GM12872 (cell line): Measurements from ENCODE around the gene BNC2.

Experiments used
- TF ChIP-seq, protein P1 (sequence below): IDR thresholded peaks from 3 replicates; pipeline ENCODE4 v1.5.1; 2011; ENCODE audit warnings: low read depth, mild to moderate bottlenecking, low read length, moderate library complexity; ENCODE audit not compliant: insufficient read depth

The BNC2 gene

DNA sequence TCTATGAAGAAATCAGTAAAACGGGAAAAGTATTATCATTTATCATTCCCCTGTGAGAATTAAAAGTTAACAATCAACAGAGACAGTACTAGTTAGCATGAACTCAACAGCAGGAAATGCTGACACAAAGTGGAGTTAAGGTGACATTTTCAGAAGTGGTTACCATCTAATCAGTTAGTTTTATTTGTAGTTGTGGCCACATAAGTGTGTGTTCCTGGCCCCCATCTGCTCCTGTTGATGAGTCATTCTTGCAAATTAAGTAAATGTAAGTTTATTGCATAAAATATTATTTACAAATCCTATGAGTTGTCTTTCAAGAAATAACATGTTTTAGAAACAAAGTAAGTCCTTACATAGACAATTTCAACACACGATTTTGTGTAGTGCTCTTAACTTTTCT is 8.9 kb upstream of the BNC2 start:
- TF ChIP-seq, protein P1, sequence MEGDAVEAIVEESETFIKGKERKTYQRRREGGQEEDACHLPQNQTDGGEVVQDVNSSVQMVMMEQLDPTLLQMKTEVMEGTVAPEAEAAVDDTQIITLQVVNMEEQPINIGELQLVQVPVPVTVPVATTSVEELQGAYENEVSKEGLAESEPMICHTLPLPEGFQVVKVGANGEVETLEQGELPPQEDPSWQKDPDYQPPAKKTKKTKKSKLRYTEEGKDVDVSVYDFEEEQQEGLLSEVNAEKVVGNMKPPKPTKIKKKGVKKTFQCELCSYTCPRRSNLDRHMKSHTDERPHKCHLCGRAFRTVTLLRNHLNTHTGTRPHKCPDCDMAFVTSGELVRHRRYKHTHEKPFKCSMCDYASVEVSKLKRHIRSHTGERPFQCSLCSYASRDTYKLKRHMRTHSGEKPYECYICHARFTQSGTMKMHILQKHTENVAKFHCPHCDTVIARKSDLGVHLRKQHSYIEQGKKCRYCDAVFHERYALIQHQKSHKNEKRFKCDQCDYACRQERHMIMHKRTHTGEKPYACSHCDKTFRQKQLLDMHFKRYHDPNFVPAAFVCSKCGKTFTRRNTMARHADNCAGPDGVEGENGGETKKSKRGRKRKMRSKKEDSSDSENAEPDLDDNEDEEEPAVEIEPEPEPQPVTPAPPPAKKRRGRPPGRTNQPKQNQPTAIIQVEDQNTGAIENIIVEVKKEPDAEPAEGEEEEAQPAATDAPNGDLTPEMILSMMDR: no peak

DNA sequence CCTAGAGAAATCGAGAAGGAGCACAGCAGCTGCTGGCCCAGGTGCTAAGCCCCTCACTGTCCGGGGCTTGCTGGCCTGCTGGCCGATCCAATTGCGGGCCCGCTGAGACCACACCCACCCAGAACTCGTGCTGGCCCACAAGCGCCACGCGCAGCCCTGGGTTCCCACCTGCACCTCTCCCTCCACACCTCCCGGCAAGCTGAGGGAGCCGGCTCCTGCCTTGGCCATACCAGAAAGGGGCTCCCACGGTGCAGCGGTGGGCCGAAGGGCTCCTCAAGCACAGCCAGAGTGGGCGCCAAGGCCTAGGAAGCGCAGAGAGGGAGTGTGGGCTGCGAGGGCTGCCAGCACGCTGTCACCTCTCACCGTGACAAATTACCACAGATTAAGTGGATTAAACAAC is 6.8 kb upstream of the BNC2 start:
- TF ChIP-seq, protein P1: no peak

DNA sequence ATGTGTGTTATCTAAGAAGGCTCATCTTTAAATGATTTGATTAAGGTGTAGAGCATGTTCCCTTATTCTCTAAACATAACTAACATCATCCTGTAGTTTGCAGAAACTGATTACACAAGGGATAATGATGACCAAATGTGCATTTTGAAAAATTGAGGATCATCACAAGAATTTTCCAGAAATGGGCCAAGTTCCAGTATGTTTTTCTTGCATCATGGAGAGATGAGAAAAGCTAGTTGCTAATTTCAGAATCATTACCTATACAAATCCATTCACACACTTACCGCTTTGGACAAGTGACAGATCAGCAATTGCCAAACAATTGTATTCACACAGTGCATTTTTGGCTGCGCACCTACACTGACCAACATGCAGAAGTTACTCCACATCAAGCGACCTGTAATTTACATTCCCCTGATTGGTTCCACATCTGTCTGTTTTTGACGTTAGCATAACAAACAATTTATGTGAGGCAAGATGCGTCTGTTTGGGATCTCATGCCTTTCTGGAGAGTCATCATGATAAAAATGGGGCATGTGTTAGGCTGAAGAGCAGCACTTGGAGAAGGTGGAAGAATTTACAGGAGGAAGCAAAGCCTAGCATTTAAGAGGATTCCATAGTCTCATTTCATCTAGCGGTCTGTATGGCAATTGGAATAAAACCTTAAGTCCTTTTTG is 2.8 kb upstream of the BNC2 start:
- TF ChIP-seq, protein P1: no peak

DNA sequence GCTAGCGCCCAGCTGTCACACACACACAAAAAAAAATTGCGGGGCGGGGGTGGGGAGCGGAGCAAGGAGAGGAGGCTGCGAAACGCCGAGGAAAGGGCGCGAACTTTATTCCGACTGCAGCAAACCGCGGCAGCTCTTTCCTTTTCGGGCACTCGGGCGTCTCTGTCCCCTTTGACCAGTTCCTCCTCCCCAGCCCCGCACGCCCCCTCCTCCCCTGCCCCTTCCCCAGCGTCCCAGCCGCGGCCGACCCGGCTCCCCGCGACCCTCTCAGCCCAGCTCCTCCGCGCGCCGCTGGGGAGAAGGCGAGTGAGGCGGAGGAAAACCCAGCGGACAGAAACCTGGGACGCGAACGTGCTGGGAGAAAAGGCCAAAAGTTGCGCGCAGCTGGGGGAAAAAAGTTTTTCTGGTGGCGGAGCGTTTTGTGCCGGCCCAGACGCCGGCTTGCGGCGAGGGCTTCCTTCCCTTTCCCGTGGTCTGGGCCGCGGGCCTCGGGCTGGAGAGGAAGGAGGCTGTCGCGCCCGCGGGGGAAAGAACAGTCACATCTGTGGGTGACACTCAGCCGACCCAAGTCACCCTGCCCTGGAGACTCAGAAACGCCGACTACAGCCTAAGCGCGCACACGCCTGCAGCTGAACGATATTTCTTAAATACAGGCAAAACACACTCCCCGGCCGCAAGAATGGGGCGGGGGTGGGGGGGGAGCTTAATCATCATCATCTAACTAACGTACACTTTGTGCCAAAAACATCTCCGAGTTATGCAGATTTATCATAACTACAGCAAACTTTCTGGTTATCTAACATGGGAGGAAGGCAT is 1.1 kb upstream of the BNC2 start:
- TF ChIP-seq, protein P1: no peak

DNA sequence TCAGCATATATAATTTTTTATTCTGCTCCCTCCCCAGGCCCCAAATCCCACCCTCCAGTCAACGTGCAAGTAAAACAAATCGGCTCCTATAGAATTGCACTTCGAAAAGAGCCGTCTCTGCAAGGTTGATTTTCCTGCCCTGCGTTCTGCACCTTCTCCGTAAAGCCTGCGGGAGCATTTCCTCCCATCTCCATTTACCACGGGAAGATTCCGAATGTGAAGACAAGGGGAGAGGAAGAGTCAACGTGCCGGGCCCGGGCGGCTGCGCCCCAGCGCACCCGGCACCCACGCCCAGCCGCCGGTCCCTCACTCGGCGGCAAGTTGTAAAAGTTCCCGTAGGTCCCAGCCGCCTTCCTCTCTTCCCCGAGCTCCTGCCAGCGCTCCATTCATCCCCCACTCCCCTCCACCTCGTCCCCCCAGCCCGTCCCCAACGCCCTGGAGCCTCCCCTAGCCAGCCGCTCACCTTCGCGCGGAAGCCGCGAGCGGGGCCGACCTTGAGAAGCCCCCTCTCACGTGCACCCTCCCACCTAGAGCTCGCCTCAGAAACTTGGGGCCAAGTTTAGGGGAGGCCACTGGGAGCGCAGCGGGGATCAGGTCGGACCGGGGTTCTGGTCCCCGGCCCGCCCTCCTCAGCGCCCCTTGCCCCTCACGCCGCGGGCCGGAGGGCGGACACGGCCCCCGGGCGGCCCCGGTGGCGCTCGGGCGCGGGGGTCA is 431 bp downstream of the BNC2 start:
- TF ChIP-seq, protein P1: no peak

DNA sequence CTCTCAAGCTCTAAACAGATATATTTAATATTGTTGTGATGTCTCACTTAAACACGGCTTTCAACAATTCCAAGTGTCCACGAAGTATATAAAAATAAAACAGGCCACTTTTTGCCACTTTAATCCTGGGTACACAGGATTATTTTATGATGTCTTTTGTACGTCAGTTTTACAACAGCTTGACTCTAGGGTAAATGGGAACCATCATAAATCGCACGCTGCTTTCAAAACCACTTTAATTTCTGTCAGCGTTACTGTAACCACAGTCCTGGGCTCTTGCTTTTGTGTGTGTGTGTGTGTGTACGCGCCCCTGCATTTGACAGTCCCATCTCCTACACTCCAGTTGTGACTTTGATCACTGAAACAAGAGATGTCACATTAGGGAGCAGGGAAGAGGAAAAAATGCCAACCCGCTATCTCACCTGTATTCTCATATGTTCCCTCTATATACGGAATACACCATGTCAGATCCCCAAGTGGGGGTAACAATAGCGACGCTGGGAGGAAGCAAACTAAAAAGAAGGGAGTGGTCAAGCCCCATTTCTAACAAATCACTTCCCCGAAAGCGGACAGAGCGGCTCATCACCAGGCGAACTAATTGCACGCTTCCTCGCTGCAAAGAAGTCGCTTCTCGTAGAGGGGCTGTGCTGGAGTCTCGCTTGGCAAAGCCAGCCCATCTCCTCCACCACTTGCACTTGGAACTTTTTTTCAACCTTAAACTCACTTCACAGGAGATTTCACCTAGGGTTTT is 1.2 kb downstream of the BNC2 start:
- TF ChIP-seq, protein P1: no peak
